Measurements from ENCODE around the gene TRIM47. TPM values are rescaled to one million over a fixed set of nuclear protein-coding genes. Genes with fewer than 3 reads are reported as not detected.

TRIM47 gene
- total and polyA plus RNA-seq, 2 experiments from 2014 or later = 13.0 to 36.9 TPM

DNA sequence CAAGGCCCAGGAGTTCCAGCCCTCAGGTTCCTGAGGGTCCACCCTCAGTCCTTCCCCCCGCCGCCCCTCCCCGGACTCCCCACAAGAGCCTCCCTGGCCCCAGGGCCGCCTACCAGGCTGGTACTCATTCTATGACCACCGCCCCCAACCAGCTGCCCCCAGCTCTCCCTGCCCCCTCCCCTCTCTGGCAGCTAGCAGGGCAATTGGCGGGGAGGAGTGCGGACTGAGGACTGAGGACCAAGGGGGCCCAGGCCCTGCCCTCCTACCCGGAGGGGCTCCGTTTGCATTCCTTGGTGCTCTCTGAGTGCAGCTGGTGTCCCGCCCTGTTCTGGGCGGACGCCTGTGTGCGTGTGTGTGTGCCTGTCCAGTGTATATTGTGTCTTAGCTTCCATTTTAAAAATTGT is 53.2 kb downstream of the TRIM47 start:
- no peak overlapping the region for H2AFZ ChIP-seq
- no peak for DNase-seq (ENCODE audit: low spot score)
- no peak overlapping the region for H3K4me2 ChIP-seq
- 89% methylated on average over 12 of the region's 13 CpGs for WGBS (ENCODE audit: low lambda C conversion rate, missing lambda C conversion rate)
- H3K9me2 ChIP-seq (replicated peaks; ENCODE audit: insufficient read depth) = no peaks in the 10 kb centered on the region
- no peak overlapping the region for H3K4me3 ChIP-seq
- no peaks in the 10 kb centered on the region for H3K27me3 ChIP-seq
- no peaks in the 10 kb centered on the region for H4K20me1 ChIP-seq (ENCODE audit: insufficient read depth, poor library complexity, severe bottlenecking)
- H3K4me1 ChIP-seq (ENCODE audit: insufficient read depth) = peaks cover 27% of the 10 kb centered on the region
- H3K36me3 ChIP-seq (replicated peaks; ENCODE audit: insufficient read depth, low read depth) = no peaks in the 10 kb centered on the region
- H3K9me3 ChIP-seq (ENCODE audit: low read depth) = no peaks in the 10 kb centered on the region
- TF ChIP-seq CTCF (IDR thresholded peaks at IDR 0.05; ENCODE audit: poor library complexity) = no peak
- TF ChIP-seq EZH2 (IDR thresholded peaks at IDR 0.05; ENCODE audit: borderline replicate concordance) = no peak
- no peak for TF ChIP-seq EZH2phosphoT487 (IDR thresholded peaks at IDR 0.05; ENCODE audit: low read depth, severe bottlenecking, unreplicated experiment)
- H3K27ac ChIP-seq = peak overlapping the region; percentile 63
- no peaks in the 10 kb centered on the region for H3K79me2 ChIP-seq

GRCh38 chr17:75824666-75825065 is 53.7 kb downstream of the TRIM47 start:
- Histone ChIP-seq H3K27ac (peak overlapping the region; percentile 63), H3K4me2 (no peak overlapping the region), H3K4me1 (ENCODE audit: insufficient read depth) (peaks cover 27% of the 10 kb centered on the region), H3K9me3 (ENCODE audit: low read depth) (no peaks in the 10 kb centered on the region), H4K20me1 (ENCODE audit: insufficient read depth, poor library complexity, severe bottlenecking) (no peaks in the 10 kb centered on the region), H3K27me3 (no peaks in the 10 kb centered on the region), H3K79me2 (no peaks in the 10 kb centered on the region), H2AFZ (no peak overlapping the region), H3K4me3 (no peak overlapping the region), H3K36me3 (replicated peaks; ENCODE audit: insufficient read depth, low read depth) (no peaks in the 10 kb centered on the region), H3K9me2 (replicated peaks; ENCODE audit: insufficient read depth) (no peaks in the 10 kb centered on the region)
- TF ChIP-seq EZH2 (IDR thresholded peaks at IDR 0.05; ENCODE audit: borderline replicate concordance) = no peak
- no peak for TF ChIP-seq EZH2phosphoT487 (IDR thresholded peaks at IDR 0.05; ENCODE audit: low read depth, severe bottlenecking, unreplicated experiment)
- TF ChIP-seq CTCF (IDR thresholded peaks at IDR 0.05; ENCODE audit: poor library complexity) = no peak
- 50% methylated on average over 1 of the region's 2 CpGs for WGBS (ENCODE audit: low lambda C conversion rate, missing lambda C conversion rate)
- no peak for DNase-seq (ENCODE audit: low spot score)

Other genes starting within 250 kb of the TRIM47 start
- 4.1 and 4.5 TPM in 2 replicates for gene SMIM5, start 245.1 kb downstream of the TRIM47 start, total RNA-seq
- 6.8 and 7.7 TPM in 2 replicates for gene SMIM5, start 245.1 kb downstream of the TRIM47 start, polyA plus RNA-seq
- gene RECQL5, start 211.4 kb downstream of the TRIM47 start, total RNA-seq = 11.8 and 23.1 TPM in 2 replicates
- gene RECQL5, start 211.4 kb downstream of the TRIM47 start, polyA plus RNA-seq = 44.4 and 79.6 TPM in 2 replicates
- gene SAP30BP, start 211.2 kb downstream of the TRIM47 start, total RNA-seq = 59.3 and 67.5 TPM in 2 replicates
- 89.9 and 110 TPM in 2 replicates for gene SAP30BP, start 211.2 kb downstream of the TRIM47 start, polyA plus RNA-seq
- gene ITGB4, start 157.1 kb downstream of the TRIM47 start, total RNA-seq = 11.5 and 15.7 TPM in 2 replicates
- 19.4 and 23.5 TPM in 2 replicates for gene ITGB4, start 157.1 kb downstream of the TRIM47 start, polyA plus RNA-seq
- gene GALK1, start 113.4 kb downstream of the TRIM47 start, total RNA-seq = 63.7 and 76.4 TPM in 2 replicates
- 139 and 161 TPM in 2 replicates for gene GALK1, start 113.4 kb downstream of the TRIM47 start, polyA plus RNA-seq
- gene UNK, start 93.8 kb downstream of the TRIM47 start, total RNA-seq = 26.7 and 30.9 TPM in 2 replicates
- gene UNK, start 93.8 kb downstream of the TRIM47 start, polyA plus RNA-seq = 22.3 and 28.2 TPM in 2 replicates
- gene UNC13D, start 34.2 kb downstream of the TRIM47 start, total RNA-seq = 2.2 and 4.3 TPM in 2 replicates
- gene UNC13D, start 34.2 kb downstream of the TRIM47 start, polyA plus RNA-seq = 8.8 and 10.1 TPM in 2 replicates
- gene WBP2, start 23.2 kb downstream of the TRIM47 start, total RNA-seq = 22.8 and 29.0 TPM in 2 replicates
- 129 and 143 TPM in 2 replicates for gene WBP2, start 23.2 kb downstream of the TRIM47 start, polyA plus RNA-seq
- 10.9 and 12.5 TPM in 2 replicates for gene TRIM65, start 18.4 kb upstream of the TRIM47 start, total RNA-seq
- gene TRIM65, start 18.4 kb upstream of the TRIM47 start, polyA plus RNA-seq = 10.7 and 16.8 TPM in 2 replicates
- 40.4 and 50.2 TPM in 2 replicates for gene MRPL38, start 26.3 kb upstream of the TRIM47 start, total RNA-seq
- gene MRPL38, start 26.3 kb upstream of the TRIM47 start, polyA plus RNA-seq = 124 and 134 TPM in 2 replicates
- gene FBF1, start 62.5 kb upstream of the TRIM47 start, total RNA-seq = 3.0 and 6.1 TPM in 2 replicates
- gene FBF1, start 62.5 kb upstream of the TRIM47 start, polyA plus RNA-seq = 9.7 and 11.0 TPM in 2 replicates
- 89.5 and 93.6 TPM in 2 replicates for gene ACOX1, start 100.6 kb upstream of the TRIM47 start, total RNA-seq
- 35.5 and 36.0 TPM in 2 replicates for gene ACOX1, start 100.6 kb upstream of the TRIM47 start, polyA plus RNA-seq
- 13.3 and 22.8 TPM in 2 replicates for gene TEN1, start 100.7 kb upstream of the TRIM47 start, total RNA-seq
- 29.4 and 29.9 TPM in 2 replicates for gene TEN1, start 100.7 kb upstream of the TRIM47 start, polyA plus RNA-seq
- gene CDK3, start 122.3 kb upstream of the TRIM47 start, total RNA-seq = 0.88 and 7.8 TPM in 2 replicates
- gene CDK3, start 122.3 kb upstream of the TRIM47 start, polyA plus RNA-seq = 10.6 and 16.6 TPM in 2 replicates
- gene EVPL, start 148.7 kb upstream of the TRIM47 start, total RNA-seq = 0.48 and 2.7 TPM in 2 replicates
- 2.0 and 4.6 TPM in 2 replicates for gene EVPL, start 148.7 kb upstream of the TRIM47 start, polyA plus RNA-seq
- gene SRP68, start 193.9 kb upstream of the TRIM47 start, total RNA-seq = 41.2 and 44.1 TPM in 2 replicates
- gene SRP68, start 193.9 kb upstream of the TRIM47 start, polyA plus RNA-seq = 51.3 and 70.1 TPM in 2 replicates
- 0.60 TPM in 1 of 2 replicates, not detected in the other for gene GALR2, start 196.2 kb upstream of the TRIM47 start, total RNA-seq
- gene GALR2, start 196.2 kb upstream of the TRIM47 start, polyA plus RNA-seq = 0.24 TPM in 1 of 2 replicates, not detected in the other
- gene ZACN, start 200.6 kb upstream of the TRIM47 start, total RNA-seq = 0.08 TPM in 1 of 2 replicates, not detected in the other
- 21.2 and 24.0 TPM in 2 replicates for gene ZACN, start 200.6 kb upstream of the TRIM47 start, polyA plus RNA-seq
- 92.9 and 94.7 TPM in 2 replicates for gene EXOC7, start 225.2 kb upstream of the TRIM47 start, total RNA-seq
- gene EXOC7, start 225.2 kb upstream of the TRIM47 start, polyA plus RNA-seq = 95.6 and 111 TPM in 2 replicates

All from hepatocyte (in vitro differentiated cells).